Stimulated activated CD4-positive, alpha-beta T cell treated with anti-CD3 and anti-CD28 coated beads, Interleukin-15, amount 100 ng/mL, for 24 hours (primary cell): ENCODE data around the gene ZMIZ1.
A peak's percentile ranks its signal among the peaks of the same experiment; 100 is the strongest.

ENCODE experiments used
- DNase-seq: peaks from one replicate; pipeline ENCODE4 v3.0.0-alpha.2; 2020

Gene ZMIZ1

DNA sequence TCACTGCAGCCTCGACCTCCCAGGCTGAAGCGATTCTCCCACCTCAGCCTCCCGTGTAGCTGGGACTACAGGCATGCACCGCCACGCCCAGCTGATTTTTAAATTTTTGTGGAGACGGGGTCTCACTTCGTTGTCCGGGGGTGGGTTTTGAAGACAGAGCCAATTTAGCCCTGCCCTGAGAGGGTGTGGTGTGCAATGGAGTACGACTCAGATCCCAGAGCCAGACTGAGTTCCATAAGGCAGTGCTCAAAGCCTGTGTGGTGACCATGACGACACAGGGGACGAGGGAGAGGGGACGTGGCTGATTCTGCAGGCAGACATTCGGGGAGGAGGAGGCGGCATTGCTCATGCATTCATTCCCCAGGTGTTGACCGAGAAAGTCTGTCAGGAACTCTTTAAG lies 72.1 kb downstream of the ZMIZ1 start:
- DNase-seq: no peak

DNA sequence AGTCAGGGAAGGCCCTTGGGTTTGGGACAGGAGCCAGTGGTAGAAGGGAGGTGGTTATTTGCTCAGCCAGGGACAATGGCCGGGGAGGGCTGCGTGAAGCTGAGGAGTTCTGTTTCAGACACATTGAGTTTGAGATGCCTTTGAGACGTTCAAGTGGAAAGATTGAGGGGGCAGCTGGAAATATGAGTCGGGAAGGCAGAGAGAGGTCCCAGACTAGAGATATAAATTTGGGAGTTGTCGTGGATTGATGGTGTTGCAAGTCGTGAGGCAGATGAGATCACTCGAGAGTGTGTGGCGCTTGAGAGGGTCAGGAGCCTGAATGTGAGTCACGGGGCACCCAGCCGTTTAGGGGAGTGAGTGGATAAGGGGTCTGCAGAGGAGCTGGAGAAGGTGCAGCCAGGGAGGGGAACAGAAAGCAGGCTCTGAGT lies 73.3 kb downstream of the ZMIZ1 start:
- no peak for DNase-seq

DNA sequence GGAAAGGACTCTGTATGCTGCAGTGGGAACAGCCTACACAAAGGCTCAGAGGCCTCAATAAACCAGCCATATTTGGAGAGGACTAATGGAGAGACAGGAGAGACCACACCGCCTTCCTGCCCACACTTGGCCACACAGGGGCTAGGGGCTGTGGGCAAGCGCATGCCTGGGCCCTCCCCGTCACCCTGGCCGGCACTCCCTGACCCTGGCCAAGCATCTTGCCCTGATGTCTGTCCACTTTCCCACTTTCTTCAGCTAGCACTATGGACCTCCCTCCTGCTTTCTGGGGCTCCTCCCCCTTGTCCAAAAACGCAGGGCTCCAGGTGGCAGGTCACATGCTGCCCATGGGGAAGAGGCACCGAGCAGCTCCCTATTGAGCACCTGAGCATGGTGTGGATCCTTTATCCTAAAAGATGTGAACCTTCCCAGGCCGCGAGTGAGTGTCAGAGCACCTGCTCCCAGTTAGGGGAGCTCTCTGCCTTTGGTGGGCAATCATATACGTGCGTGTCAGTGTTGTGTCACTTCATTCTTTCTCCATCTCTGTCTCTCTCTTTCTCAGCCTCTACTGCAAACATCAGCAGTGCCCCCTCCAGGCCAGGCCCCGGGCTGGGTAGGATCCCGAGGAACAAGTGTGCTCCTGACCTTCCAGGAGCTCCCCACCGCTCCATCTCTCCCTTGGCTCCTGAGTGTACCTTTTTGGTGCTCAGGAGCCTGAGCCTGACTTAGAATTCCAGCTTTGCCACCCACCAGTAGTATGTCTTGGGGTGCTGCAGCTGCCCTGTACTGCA lies 74.0 kb downstream of the ZMIZ1 start:
- DNase-seq: no peak

DNA sequence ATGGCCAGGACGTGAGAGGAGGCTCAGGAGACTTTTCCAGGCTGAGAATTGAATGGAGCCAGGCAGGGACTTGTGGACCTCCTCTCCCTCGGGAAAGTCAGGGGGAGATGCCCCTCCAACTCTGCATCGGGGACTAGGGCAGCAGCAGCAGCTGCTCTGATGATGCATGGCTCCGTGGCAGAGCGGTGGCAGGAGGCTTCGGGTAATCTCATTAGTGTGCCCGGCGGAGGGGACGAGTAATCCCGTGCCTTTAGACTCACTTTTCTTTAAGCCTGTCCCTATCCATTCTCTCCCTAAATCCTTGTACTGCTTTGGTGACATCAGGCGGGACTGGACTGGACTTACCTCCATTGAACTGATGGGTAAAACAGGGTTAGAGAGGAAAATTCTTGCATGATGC lies 75.1 kb downstream of the ZMIZ1 start:
- DNase-seq: no peak

DNA sequence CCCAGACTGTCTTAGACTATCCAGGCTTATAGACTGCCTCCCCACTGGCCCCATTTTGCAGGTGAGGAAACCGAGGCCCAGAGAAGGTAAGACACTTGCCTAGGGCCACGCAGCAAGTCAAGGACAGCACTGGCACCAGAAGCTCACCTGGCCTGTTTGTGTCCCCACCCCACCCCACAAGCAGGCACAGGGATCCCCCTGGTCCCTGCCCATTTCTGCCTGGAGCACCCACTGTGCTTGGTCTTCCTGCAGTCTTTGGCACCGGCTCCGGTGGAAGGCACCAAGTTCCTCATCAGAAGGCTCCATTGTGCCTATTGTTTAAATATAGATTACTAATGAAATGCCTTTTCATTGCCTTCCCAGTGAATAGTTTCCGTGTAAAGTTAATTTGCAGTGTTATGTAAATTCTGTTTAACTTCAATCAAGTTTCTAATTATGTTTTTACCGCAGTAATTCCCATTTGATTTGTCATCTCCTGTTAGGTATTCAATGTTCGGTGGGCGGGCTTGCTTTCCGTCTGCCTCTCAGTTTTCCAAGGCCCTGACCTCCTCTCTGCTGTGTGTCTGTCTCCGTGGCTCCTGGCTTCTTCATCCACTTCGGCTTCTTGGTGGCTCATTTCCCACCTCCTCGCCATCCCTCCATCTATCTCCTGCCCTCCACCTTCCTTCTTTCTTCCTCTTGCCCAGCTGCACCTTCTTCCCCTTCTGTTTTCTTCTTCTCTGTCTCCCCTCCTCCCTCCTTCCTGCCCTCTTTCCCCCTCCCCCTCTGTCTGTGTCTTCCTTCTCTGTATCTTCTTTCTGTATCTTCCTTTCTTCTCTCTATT lies 75.8 kb downstream of the ZMIZ1 start:
- no peak for DNase-seq

DNA sequence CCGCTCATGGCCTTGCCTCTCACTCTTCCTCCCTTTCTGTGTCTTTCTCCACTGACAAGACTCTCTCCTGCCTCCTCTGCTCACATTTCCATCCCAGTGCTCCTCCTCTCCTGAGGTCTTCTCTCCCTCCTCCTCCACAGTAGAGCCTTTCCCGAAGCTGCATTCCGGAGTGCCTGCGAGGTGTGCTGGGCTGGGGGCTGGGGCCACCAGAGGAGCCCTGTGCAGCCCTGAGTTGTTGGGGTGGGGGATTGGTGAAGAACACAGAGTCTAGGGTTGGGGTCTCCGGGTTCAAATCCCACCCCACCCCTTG lies 76.4 kb downstream of the ZMIZ1 start:
- DNase-seq: no peak

DNA sequence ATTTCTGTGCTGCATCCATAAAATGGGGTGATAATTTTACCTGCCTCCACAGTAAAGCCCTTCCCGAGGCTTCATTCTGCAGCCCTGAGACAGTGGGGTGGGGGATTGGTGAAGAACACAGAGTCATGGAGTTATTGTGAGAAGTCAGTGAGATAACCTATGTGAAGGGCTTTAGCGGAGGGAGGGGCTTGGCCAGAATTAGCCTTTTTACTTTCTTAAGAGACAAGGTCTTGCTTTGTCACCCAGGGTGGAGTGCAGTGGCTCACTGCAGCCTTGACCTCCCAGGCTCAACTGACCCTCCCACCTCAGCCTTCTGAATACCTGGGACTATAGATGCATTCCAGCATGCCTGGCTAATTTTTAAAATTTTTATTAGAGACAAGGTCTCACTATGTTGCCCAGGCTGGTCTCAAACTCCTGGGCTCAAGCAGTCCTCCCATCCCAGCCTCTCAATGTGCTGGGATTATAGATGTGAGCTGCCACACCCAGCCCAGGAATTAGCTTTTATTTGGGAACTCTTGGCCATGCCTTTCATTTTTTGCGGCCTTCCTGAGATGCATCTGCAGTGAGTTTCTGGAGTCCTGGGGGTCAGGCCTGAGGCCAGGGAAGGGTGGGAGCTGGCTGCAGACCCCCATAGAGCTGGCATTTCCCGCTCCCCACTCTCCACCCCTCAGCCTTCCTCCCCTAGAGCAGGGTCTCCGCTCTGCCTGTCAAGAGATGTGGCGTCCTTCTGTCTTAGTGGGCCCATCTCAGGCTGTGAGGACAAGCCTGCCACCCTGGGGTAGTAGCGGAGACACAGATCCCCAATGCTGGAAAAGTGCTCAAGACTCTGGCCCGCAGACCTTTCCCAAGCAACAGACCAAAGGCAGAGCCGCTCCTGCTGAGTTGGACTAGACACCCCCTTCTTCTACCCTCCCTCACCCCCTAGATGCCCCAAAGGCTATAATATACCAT lies 77.0 kb downstream of the ZMIZ1 start:
- DNase-seq: no peak

DNA sequence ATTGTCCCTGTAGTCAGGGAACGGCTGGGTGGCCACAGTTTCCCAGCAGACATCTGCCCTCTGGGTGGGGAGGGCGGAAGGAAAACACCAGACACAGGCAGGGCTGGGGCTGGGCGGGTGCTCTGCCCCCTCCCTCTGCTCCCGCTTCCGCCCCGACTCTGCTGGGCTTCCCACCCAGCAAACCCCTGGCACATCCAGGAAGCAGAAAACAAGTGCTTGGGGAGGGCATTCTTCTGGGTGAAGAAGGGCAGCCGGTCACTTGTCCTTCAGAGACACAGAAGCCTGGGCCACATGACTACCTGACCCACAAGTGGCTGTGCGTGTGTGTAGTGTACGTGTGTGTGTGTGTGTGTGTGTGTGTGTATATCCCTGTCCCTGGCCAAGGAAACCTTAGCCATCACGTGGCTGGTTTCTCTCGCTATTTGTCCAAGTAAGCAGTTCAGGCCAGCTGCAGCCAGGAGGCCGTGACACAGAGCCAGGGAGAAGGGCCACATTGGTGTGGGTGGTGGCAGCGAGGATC lies 77.9 kb downstream of the ZMIZ1 start:
- no peak for DNase-seq

DNA sequence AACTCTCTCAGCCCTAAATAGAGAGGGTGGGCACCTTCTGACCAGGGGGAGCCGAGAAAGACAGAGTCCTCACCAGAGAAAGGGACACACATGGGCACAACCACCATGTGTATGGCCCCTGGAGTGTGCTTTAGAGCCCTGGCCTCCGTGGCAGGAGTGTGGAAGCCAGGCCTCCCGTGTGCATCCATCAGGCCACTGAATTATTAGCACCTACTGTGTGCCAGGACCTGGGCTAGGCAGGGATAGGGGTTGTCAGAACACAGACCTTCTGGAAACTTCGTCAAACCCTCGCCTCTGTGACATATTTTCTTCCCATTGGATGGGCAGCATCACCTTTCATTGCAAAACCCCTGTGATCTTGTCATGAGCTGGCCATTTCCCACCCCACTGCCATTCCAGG lies 78.5 kb downstream of the ZMIZ1 start:
- no peak for DNase-seq

DNA sequence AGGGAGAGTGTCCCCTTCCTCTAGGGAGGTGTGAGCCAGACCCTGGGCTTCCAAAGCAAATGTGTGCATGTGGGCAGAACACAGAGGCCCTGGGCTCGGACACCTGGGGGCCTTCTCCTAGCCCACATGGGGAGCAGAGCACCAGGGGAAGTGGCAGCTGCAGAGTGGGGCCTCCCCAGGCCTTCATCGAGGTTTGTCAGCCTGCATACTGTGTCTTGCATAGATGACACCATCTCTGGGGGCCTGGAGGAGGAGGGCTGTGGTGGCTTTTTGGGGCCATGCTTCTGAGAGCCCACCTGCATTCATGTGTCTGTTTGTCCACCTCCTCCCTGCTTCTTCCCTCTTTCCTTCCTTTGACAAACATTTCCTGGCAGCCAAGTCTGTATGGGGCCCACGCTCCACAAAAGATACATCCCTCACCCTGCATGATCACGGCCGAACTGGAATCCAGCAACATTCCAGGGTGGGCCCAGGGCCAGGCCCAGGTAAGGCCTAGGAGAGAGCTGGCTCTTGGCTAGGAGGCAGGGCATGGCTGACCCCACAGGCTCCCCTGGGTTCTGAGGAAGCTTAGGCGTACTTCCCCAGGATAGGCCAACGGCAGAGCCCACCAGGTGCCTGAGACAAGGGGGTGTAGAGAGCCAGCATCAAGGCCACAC lies 79.2 kb downstream of the ZMIZ1 start:
- DNase-seq: no peak

DNA sequence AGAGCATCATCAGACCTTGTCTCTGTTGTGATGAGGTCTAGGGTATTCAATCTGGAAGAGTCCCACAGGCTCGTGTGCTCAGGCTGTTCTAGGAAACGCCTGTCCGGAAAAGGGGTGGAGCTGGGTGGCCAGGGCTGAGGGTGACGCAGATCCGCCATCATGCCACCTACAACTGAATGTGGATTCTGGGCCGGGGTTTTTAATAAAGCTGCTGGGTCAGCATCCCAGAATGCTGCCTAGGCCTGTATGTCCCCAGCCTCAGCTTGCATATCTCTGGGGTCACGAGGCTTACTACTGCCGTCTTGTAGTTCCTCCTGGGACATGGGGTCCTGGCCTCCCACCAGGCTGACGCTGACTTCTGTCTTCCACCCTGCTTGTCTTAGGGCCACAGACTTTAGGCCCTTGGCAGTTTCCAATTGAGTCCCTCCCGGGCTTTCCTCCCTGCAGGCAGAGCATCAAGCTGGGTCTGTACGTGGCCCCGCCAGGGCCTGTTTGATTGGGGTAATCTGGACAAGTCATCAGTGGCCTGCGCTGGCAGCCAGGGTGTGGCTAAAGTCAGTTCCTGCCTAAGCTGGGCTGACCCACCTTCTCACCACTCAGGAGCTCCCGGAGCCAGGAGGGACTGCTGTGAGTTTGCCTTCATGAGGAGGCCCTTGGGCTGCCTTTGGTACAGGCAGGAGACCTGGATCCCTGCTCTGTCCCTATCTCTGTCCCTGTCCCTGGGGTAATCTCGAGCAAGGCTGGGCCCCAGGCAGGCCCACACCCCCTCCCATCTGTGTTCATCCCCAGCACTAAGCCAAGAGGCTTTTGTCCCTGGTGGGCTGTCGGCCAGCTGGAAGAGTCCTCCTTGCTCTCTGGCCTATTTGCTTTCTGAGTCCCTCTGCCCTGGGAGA lies 79.9 kb downstream of the ZMIZ1 start:
- no peak for DNase-seq

DNA sequence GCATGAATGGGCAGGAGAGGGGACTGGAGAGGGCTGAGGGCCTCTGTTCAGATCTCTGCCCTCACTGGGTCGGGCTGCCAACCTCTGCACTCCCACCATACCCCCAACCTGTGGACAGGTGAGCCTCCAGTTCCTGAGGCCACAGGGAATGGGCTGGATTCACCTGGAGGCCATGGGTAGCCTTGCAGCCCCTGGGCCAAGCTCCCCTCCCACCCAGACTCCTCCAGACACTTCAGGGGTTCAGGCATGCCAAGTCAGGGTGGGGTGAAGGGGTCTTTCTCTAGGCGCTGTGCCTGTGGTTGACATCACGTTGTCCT lies 80.5 kb downstream of the ZMIZ1 start:
- DNase-seq: no peak

DNA sequence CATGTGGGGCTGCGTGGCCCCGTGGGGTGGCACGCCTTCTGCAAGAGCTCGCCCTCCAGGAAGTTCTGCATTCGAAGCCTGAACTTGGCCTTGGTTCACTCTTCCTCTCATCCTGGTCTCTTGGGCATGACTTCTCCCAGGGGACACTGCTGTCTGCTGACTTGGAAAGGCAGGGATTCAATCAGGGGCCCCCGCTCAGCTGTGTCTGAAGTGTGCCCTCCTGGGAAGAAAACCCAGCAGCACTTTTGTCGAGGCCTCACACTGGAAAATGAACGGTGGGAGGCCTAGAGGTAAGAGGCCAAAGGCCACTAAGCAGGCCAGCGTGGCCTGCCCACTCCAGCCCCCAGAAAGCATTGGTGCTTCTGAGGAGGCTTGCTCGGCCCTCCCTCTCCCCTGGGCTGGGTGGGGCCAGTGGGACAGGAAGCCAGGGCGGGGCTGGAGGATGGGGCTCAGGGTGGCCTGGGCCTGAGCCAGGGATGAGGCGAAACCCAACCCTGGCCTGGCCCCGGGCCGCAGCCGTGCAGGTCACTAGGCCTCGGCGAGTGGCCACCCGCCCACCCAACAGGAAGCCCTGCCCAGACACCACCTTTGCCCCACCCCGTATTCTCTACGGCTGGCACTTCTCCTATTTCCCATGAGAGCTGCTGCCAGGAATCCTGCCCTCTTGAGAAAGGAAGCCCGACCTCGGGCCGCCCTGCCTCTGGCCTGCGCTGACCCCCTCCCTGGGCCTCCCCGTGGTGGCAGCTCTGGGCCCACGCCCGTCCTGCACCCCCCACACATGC lies 81.1 kb downstream of the ZMIZ1 start:
- DNase-seq: peak; percentile 60

DNA sequence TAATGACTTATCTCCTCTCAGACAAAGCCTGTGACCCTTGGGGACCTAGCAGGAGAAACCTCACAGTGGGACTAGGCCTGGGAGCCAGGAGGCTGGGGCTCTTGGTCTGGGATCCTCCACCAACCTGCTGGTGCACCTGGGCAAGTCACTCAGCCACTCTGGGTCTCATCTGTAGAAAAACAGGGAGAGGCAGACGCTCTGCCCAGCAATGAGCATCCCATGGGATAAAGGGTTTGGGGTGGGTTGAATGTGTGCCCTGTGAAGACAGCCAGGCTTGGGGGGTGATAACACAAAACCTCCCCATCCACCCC lies 81.6 kb downstream of the ZMIZ1 start:
- DNase-seq: no peak

DNA sequence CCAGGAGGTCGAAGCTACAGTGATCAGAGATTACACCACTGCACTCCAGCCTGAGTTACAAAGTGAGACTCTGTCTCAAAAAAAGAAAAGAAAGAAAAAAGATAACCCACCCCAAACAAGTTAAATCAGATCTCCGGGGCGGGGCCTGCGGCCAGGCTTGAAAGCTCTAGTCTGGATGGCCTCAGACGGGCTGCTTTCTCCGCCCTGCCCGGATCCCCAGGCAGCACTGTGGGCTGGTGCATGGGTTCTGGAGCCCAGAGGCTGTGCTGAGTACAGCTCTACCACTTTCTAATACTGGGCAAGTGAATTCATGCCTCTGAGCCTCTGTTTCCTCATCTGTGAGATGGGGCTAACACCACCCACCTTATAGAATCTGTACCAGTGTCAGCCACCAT lies 83.7 kb downstream of the ZMIZ1 start:
- DNase-seq: no peak

DNA sequence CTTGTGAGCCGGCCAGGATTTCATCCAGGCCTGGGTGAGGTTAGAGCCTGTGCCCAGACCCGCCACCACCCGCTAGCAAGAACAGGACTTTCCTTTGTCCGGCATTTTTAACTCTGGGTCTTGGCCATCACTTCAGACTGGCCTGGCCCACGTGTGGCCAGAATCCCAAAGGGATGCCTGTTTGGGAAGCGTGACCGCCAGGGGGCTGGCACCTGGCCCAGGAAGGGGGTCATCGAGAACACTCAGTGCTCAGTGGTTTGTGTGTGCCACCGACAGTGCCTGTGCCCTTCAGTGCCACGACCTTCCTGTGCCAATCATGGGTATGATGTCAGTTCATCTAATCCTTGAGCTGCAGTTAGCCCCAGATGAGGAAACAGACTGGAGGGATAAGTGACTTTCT lies 85.0 kb downstream of the ZMIZ1 start:
- DNase-seq: no peak

DNA sequence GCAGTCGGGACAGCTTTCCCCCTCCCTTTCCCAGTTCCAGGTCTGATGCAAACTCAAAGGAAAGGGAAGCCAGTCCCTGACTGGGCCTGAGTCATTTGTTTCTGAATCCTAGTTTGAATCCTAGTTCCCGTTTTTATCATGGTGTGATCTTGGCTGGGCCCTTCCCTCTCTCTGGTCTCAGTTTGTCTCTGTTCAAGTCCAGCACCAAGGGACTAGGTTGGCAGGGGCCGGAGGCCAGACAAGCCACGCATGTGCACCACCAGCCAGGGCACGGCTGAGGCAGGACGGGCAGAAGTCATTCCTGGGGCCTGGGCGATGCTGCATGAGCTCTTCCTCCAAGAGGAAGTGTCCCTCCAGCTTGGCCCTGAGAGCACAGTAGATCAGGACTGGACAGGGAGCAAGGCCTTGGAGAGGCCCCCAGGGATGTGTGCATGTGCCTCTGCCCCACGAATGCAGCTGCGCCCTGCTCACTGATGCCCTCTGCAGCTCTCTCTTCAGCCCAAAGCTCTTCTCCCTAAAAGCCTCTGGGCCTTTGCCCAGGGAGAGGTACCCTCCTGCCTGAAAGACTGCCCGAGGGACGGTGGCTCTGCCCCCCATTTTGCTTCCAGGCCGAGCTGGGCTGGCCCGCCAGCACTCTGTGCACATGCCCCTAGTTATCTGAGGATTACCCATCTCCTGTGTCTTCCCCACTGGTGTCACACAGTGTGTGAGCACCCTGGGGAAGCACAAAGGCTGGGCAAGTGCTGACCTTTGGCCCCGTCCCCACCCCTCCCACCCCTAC lies 86.7 kb downstream of the ZMIZ1 start:
- DNase-seq: no peak

DNA sequence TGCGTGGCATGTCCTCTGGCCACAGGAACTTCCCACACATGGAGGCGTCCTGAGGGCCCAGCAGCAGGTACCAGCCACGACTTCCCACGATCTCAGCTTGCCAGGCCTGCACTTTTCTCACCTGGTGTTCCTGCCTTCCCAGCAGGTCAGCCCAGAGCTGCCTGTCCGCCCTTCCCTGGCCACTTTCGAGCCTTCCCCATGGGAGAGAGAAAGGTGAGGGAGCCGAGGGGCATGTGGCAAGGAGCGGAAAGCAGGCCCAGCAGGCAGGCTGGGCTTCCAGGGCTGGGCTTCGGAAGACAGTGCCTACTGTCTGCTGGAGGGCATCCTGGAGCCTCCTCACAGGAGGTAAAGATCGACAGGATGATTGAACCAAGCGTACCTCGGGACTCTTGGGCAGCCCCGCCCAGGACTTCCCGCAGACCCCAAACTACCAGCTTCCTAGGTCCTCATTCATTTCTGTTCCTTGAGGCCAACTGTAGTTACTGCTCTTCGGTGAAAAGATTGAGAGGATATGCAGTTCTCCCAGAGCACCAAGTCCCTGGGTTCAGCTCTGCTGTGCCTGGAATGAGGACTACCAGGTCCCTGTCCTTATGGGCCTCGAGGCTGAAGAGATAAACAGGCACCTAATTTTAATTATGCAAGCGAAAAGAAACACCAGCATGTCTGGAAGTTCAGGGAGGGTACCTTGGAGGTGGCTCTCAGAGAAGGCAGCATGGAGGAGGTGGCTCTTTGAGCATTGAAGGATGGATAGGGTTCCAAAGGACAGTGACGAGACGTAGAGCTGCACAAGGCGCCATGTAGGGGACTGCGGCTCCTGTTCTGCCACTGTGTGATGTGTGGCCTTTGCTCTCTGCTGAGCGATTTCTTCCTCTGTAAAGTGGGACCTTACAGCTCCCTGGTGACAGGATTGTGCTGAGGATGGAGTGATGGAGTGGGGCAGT lies 87.8 kb downstream of the ZMIZ1 start:
- no peak for DNase-seq

DNA sequence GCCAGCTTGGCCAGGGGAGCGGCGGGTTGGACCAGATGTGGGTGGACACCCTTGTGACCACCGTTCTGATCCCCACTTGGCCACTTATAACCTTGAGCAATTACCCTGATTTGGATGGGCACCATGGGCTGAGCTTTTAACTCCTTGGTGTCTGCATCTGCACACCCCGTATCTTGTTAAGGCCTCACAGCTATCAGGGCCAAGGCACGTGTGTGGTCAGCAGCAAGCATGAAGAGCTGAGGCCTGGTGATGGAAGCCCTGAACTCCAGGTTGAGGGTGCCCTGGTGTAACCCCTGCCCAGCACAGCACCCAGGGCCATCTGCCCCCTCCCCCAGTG lies 89.2 kb downstream of the ZMIZ1 start:
- DNase-seq: no peak
